SK-N-SH treated with all-trans-retinoic acid at 6 μM for 48 hours (cell line): ENCODE data around the gene ARVCF.

Source experiments
- ATAC-seq: fragments of 200-7000 bp; cut with Tn5 transposase; 3 replicates; pipeline ENCODE4 v1.9.1; 2020; ENCODE audit warnings: mild to moderate bottlenecking, moderate library complexity
- ARNTL ChIP-seq: fragments of 450-650 bp; formaldehyde crosslinking; IDR thresholded peaks from 2 replicates; pipeline ENCODE4 v1.5.0; 2020; ENCODE audit warnings: low read depth, mild to moderate bottlenecking, moderate library complexity, borderline replicate concordance
- BACH2 ChIP-seq: fragments of 250-450 bp; sonication (Bioruptor Pico); IDR thresholded peaks from 2 replicates; pipeline ENCODE4 v1.9.0; 2021; ENCODE audit warnings: mild to moderate bottlenecking, borderline replicate concordance
- CSDC2 ChIP-seq: fragments of 250-450 bp; sonication (Bioruptor Pico); IDR thresholded peaks from 2 replicates; pipeline ENCODE4 v1.5.0; 2020; ENCODE audit warnings: mild to moderate bottlenecking, moderate library complexity
- ESRRG ChIP-seq: fragments of 250-450 bp; sonication (Bioruptor Pico); IDR thresholded peaks from 2 replicates; pipeline ENCODE4 v1.6.1; 2021; ENCODE audit warnings: mild to moderate bottlenecking
- GLIS3 ChIP-seq: fragments of 250-450 bp; sonication (Bioruptor Pico); IDR thresholded peaks from 2 replicates; pipeline ENCODE4 v1.5.0; 2020; ENCODE audit warnings: mild to moderate bottlenecking, moderate library complexity
- ISL1 ChIP-seq: fragments of 250-450 bp; sonication (Bioruptor Pico); IDR thresholded peaks from 2 replicates; pipeline ENCODE4 v2.1.2; 2022; ENCODE audit warnings: mild to moderate bottlenecking, moderate library complexity
- OSR1 ChIP-seq: fragments of 250-450 bp; sonication (Bioruptor Pico); IDR thresholded peaks from 2 replicates; pipeline ENCODE4 v1.8.0; 2022; ENCODE audit warnings: moderate library complexity, mild to moderate bottlenecking, inconsistent platforms
- PPARA ChIP-seq: fragments of 250-450 bp; sonication (Bioruptor Pico); IDR thresholded peaks from 2 replicates; pipeline ENCODE4 v1.5.0; 2020; ENCODE audit warnings: mild to moderate bottlenecking, borderline replicate concordance
- RARB ChIP-seq: fragments of 250-450 bp; sonication (Bioruptor Pico); IDR thresholded peaks from 2 replicates; pipeline ENCODE4 v1.8.0; 2021; ENCODE audit warnings: mild to moderate bottlenecking, moderate library complexity
- SNAI2 ChIP-seq: fragments of 250-450 bp; sonication (Bioruptor Pico); IDR thresholded peaks from 2 replicates; pipeline ENCODE4 v1.5.0; 2020; ENCODE audit warnings: mild to moderate bottlenecking, moderate library complexity
- TOX ChIP-seq: fragments of 250-450 bp; sonication (Bioruptor Pico); IDR thresholded peaks from 2 replicates; pipeline ENCODE4 v1.8.0; 2021; ENCODE audit warnings: mild to moderate bottlenecking, moderate library complexity, borderline replicate concordance
- ZC3H10 ChIP-seq: fragments of 250-450 bp; sonication (Bioruptor Pico); IDR thresholded peaks from 2 replicates; pipeline ENCODE4 v1.5.1; 2021; ENCODE audit warnings: mild to moderate bottlenecking, moderate library complexity
- ZFP3 ChIP-seq: fragments of 250-450 bp; sonication (Bioruptor Pico); IDR thresholded peaks from 2 replicates; pipeline ENCODE4 v1.5.0; 2020; ENCODE audit warnings: mild to moderate bottlenecking, moderate library complexity
- ZNF565 ChIP-seq: fragments of 450-650 bp; formaldehyde crosslinking; conservative IDR thresholded peaks from 2 replicates; pipeline ENCODE4 v1.5.0; 2020; ENCODE audit warnings: low read depth, mild to moderate bottlenecking, moderate library complexity
- ZNF70 ChIP-seq: fragments of 450-650 bp; formaldehyde crosslinking; IDR thresholded peaks from 2 replicates; pipeline ENCODE4 v1.5.0; 2020; ENCODE audit warnings: mild to moderate bottlenecking, moderate library complexity
- TF ChIP-seq, protein P1 (sequence below): fragments of 250-450 bp; sonication (Bioruptor Pico); IDR thresholded peaks from 2 replicates; pipeline ENCODE4 v1.5.0; 2020; ENCODE audit warnings: mild to moderate bottlenecking, moderate library complexity
- TF ChIP-seq, protein P2 (sequence below): fragments of 250-450 bp; sonication (Bioruptor Pico); IDR thresholded peaks from 2 replicates; pipeline ENCODE4 v1.8.0; 2021; ENCODE audit warnings: low read depth, mild to moderate bottlenecking, moderate library complexity, borderline replicate concordance
- TF ChIP-seq, protein P3 (sequence below): fragments of 250-450 bp; sonication (Bioruptor Pico); IDR thresholded peaks from 2 replicates; pipeline ENCODE4 v1.5.1; 2020; ENCODE audit warnings: low read depth, mild to moderate bottlenecking, moderate library complexity
- TF ChIP-seq, protein P4 (sequence below): fragments of 250-450 bp; sonication (Bioruptor Pico); IDR thresholded peaks from 2 replicates; pipeline ENCODE4 v1.5.1; 2021; ENCODE audit warnings: mild to moderate bottlenecking, moderate library complexity

The ARVCF gene

DNA sequence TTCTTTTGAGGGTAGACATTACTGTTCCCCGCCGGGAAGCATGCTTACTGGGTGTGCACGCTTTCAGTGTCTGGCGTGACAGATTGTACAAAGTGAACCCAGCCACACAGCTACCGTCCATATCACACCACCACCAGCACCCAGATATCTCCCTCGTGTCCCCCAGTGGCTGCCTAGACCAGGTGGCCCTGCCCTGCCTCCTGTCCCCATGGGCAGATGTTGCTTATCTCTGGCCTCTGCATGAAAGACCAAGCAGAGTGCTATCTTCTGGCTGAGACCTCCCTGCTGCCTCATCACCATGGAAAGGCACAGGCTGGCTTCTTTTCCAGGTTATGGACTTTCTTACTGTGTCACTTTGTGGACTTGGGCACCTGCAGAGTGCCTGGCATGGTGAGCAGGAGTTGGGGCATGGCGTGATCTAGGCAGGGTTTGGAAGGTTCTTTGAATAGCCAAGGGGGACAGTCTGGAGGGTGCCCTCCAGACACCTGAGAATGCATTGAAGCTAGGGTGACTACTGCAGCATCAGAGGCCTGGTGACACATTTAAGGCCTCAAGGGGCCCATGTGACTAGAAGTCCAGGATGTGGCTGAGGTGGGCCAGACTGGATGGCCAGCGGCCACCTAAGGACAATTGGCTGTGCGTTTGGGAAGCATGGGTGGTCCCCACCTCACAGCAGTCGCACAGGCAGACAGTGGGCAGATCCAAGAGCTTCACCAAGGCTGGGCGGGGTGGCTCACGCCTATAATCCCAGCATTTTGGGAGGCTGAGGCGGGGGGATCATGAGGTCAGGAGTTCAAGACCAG is 9.0 kb upstream of the ARVCF start (continued):
- TF ChIP-seq, protein P1, sequence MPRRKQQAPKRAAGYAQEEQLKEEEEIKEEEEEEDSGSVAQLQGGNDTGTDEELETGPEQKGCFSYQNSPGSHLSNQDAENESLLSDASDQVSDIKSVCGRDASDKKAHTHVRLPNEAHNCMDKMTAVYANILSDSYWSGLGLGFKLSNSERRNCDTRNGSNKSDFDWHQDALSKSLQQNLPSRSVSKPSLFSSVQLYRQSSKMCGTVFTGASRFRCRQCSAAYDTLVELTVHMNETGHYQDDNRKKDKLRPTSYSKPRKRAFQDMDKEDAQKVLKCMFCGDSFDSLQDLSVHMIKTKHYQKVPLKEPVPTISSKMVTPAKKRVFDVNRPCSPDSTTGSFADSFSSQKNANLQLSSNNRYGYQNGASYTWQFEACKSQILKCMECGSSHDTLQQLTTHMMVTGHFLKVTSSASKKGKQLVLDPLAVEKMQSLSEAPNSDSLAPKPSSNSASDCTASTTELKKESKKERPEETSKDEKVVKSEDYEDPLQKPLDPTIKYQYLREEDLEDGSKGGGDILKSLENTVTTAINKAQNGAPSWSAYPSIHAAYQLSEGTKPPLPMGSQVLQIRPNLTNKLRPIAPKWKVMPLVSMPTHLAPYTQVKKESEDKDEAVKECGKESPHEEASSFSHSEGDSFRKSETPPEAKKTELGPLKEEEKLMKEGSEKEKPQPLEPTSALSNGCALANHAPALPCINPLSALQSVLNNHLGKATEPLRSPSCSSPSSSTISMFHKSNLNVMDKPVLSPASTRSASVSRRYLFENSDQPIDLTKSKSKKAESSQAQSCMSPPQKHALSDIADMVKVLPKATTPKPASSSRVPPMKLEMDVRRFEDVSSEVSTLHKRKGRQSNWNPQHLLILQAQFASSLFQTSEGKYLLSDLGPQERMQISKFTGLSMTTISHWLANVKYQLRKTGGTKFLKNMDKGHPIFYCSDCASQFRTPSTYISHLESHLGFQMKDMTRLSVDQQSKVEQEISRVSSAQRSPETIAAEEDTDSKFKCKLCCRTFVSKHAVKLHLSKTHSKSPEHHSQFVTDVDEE (CRISPR knock-in tag), result no peak

DNA sequence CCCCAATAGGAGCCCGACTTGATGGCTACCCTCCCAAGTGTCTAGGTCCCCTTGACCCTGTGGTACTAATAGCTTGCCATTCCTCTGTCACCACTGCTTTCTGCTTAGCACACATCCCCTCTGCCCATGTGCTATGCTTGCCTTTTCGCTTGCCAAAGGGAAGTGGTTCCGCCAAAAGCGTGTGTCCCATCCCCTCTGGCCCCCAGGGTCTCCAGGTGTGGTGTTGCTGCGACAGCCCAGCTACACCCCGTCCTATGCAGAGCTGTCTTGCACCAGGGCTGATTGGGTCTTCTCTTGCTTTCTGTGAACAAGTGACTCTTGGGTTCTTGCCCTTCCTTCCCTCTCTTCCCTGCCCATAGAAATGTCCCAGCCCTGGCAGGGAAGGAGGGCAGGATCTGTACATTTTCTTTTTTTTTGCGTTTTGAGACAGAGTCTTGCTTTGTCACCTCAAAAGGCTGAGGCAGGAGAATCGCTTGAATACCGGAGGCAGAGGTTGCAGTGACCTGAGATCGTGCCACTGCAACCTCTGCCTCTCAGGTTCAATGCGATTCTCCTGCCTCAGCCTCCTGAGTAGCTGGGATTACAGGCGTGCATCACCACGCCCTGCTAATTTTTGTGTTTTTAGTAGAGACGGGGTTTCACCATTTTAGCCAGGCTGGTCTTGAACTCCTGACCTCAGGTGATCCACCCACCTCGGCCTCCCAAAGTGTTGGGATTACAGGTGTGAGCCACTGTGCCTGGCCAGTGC is 8.2 kb upstream of the ARVCF start:
- no peak for ATAC-seq
- no peak for TF ChIP-seq TOX (CRISPR knock-in tag)
- TF ChIP-seq ZC3H10, result no peak
- TF ChIP-seq, protein P2, sequence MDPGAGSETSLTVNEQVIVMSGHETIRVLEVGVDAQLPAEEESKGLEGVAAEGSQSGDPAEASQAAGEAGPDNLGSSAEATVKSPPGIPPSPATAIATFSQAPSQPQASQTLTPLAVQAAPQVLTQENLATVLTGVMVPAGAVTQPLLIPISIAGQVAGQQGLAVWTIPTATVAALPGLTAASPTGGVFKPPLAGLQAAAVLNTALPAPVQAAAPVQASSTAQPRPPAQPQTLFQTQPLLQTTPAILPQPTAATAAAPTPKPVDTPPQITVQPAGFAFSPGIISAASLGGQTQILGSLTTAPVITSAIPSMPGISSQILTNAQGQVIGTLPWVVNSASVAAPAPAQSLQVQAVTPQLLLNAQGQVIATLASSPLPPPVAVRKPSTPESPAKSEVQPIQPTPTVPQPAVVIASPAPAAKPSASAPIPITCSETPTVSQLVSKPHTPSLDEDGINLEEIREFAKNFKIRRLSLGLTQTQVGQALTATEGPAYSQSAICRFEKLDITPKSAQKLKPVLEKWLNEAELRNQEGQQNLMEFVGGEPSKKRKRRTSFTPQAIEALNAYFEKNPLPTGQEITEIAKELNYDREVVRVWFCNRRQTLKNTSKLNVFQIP (CRISPR knock-in tag), result no peak
- no peak for TF ChIP-seq ZNF70
- TF ChIP-seq, protein P1 (CRISPR knock-in tag), result no peak
- TF ChIP-seq BACH2, result no peak
- no peak for TF ChIP-seq ZFP3
- TF ChIP-seq RARB, result no peak
- TF ChIP-seq ESRRG (CRISPR knock-in tag), result no peak
- no peak for TF ChIP-seq GLIS3
- TF ChIP-seq PPARA (CRISPR knock-in tag), result no peak
- TF ChIP-seq ZNF565 (CRISPR knock-in tag), result no peak
- no peak for TF ChIP-seq SNAI2
- TF ChIP-seq, protein P3, sequence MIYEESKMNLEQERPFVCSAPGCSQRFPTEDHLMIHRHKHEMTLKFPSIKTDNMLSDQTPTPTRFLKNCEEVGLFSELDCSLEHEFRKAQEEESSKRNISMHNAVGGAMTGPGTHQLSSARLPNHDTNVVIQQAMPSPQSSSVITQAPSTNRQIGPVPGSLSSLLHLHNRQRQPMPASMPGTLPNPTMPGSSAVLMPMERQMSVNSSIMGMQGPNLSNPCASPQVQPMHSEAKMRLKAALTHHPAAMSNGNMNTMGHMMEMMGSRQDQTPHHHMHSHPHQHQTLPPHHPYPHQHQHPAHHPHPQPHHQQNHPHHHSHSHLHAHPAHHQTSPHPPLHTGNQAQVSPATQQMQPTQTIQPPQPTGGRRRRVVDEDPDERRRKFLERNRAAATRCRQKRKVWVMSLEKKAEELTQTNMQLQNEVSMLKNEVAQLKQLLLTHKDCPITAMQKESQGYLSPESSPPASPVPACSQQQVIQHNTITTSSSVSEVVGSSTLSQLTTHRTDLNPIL, result no peak
- TF ChIP-seq, protein P4, sequence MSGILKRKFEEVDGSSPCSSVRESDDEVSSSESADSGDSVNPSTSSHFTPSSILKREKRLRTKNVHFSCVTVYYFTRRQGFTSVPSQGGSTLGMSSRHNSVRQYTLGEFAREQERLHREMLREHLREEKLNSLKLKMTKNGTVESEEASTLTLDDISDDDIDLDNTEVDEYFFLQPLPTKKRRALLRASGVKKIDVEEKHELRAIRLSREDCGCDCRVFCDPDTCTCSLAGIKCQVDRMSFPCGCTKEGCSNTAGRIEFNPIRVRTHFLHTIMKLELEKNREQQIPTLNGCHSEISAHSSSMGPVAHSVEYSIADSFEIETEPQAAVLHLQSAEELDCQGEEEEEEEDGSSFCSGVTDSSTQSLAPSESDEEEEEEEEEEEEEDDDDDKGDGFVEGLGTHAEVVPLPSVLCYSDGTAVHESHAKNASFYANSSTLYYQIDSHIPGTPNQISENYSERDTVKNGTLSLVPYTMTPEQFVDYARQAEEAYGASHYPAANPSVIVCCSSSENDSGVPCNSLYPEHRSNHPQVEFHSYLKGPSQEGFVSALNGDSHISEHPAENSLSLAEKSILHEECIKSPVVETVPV, result no peak
- TF ChIP-seq ISL1, result no peak
- no peak for TF ChIP-seq CSDC2
- TF ChIP-seq OSR1 (CRISPR knock-in tag), result no peak
- TF ChIP-seq, all 23 proteins: peak for 0

DNA sequence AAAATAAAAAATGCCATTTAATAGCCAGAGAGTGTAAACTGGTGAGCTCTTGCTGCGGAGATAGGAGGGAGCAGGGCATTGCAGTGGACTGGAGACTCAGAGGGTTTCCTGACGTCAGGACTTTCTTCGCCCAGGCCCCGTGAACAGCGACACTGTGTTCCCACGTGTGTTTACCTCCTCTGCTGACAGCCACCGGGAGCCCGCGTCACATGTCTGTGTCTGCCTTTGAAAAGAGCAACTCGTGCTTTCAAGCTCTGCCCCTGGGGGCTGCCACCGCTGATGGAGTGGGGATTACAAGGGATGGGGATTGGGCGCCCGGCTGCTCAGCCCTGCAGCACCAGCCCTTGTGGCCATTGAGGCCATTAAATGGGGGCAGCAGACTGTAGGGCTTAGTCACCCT is 7.6 kb upstream of the ARVCF start:
- TF ChIP-seq ARNTL (CRISPR knock-in tag), result no peak
- TF ChIP-seq RARB, result no peak
- TF ChIP-seq ZC3H10, result no peak
- no peak for TF ChIP-seq ZNF565 (CRISPR knock-in tag)
- no peak for TF ChIP-seq TOX (CRISPR knock-in tag)
- ATAC-seq, result no peak
